Breast epithelium (tissue), 4 donors: Measurements from ENCODE around the gene ST6GALNAC3. TPM values are rescaled to one million over a fixed set of nuclear protein-coding genes. Genes with fewer than 3 reads are reported as not detected.
"Not testable (repeated sequence)": the region's sequence is repeated elsewhere in the genome, so short reads cannot be mapped to it uniquely, and the experiment has no call there.

ENCODE experiments used
- DNase-seq, 2 donors: peaks; one replicate each; pipeline ENCODE4 v3.0.0-alpha.2; 2019; ENCODE audit warnings: low spot score in 2 of 2
- H3K27ac ChIP-seq, 2 donors: fragments of 200-600 bp; sonication (generic) in 1 of 2; one replicate each; pipeline ENCODE4 v1.5.1; 2016 to 2019; ENCODE audit warnings: mild to moderate bottlenecking in 1 of 2
- H3K27me3 ChIP-seq, 2 donors: fragments of 200-600 bp; sonication (generic) in 1 of 2; one replicate each; pipeline versions ENCODE4 v1.5.1 to v1.6.0; 2017 to 2019; ENCODE audit warnings: control low read depth in 1 of 2, mild to moderate bottlenecking in 1 of 2
- H3K36me3 ChIP-seq: fragments of 200-600 bp; one replicate; pipeline ENCODE4 v1.5.1; 2019
- H3K4me1 ChIP-seq, 2 donors: fragments of 200-600 bp; sonication (generic); one replicate each; pipeline ENCODE4 v1.5.1; 2016 to 2019; ENCODE audit warnings: control low read depth in 1 of 2
- H3K4me3 ChIP-seq, 3 donors: fragments of 200-600 bp; sonication (generic); 1 replicate in 2 of 3; 2 replicates in 1 of 3; pipeline ENCODE4 v1.5.1; 2016 to 2019; ENCODE audit warnings: mild to moderate bottlenecking in 3 of 3, moderate library complexity in 2 of 3
- H3K9me3 ChIP-seq, 2 donors: fragments of 200-600 bp; sonication (generic) in 1 of 2; one replicate each; pipeline ENCODE4 v1.5.1; 2016 to 2019; ENCODE audit warnings: control low read depth in 1 of 2
- POLR2A ChIP-seq: fragments of 450-650 bp; IDR thresholded peaks from one replicate; pipeline ENCODE4 v1.6.1; 2016; ENCODE audit warnings: antibody characterized with exemption, mild to moderate bottlenecking, moderate library complexity
- POLR2AphosphoS5 ChIP-seq, 3 donors: sonication (generic); formaldehyde crosslinking; IDR thresholded peaks; one replicate each; pipeline ENCODE4 v1.6.1; 2017; ENCODE audit warnings: antibody characterized with exemption in 3 of 3
- intact Hi-C: fragments of 100-400 bp; cut with DNase I; formaldehyde crosslinking; loops from one replicate; pipeline ENCODE4 v1.15.1; 2023; ENCODE audit warnings: low total_unique reads
- total RNA-seq, 3 donors: library from RNA; depleted of rRNA; stranded (reverse); fragments of >200 nt; gene quantifications; one replicate each; pipeline ENCODE4 v1.1.0, GENCODE V29; 2016
- TF ChIP-seq, protein P1 (sequence below), 3 donors: fragments of 450-650 bp; IDR thresholded peaks; one replicate each; pipeline ENCODE4 v1.5.1; 2016 to 2017; ENCODE audit warnings: antibody characterized with exemption in 3 of 3, mild to moderate bottlenecking in 3 of 3, moderate library complexity in 3 of 3

ST6GALNAC3 gene
- total RNA-seq, 3 donors from 2014 or later = 4.1 to 14.4 (median 8.5) TPM

DNA sequence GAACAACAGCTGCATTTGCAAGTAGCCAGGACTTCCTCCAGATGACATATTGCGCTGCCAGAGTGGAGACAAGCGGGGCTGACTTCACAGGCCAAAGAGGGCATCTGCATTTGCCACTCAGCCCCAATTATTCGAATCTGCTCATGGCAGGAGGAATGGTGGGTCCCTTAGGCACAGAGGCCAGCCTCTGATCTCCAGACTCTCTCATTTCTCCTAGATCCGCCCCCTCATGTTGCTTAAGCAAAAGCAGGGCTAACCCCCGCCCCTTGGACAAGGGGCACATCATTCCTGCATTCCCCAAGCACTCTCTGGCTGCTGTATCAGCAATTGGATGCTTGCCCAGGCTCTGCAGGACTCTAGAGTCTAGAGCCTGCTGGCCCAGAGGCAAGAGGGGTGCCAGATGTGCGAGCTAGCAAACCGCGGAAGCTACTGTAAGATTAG is 262.4 kb downstream of the ST6GALNAC3 start:
- intact Hi-C loops = no loop called here
- no peak for TF ChIP-seq POLR2AphosphoS5 (IDR thresholded peaks at IDR 0.05)
- TF ChIP-seq, protein P1, sequence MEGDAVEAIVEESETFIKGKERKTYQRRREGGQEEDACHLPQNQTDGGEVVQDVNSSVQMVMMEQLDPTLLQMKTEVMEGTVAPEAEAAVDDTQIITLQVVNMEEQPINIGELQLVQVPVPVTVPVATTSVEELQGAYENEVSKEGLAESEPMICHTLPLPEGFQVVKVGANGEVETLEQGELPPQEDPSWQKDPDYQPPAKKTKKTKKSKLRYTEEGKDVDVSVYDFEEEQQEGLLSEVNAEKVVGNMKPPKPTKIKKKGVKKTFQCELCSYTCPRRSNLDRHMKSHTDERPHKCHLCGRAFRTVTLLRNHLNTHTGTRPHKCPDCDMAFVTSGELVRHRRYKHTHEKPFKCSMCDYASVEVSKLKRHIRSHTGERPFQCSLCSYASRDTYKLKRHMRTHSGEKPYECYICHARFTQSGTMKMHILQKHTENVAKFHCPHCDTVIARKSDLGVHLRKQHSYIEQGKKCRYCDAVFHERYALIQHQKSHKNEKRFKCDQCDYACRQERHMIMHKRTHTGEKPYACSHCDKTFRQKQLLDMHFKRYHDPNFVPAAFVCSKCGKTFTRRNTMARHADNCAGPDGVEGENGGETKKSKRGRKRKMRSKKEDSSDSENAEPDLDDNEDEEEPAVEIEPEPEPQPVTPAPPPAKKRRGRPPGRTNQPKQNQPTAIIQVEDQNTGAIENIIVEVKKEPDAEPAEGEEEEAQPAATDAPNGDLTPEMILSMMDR (IDR thresholded peaks at IDR 0.05) = no peak
- TF ChIP-seq POLR2A = no peak
- Histone ChIP-seq H3K27me3 (no peaks in the 10 kb centered on the region), H3K4me1 (no peaks in the 10 kb centered on the region), H3K9me3 (no peaks in the 10 kb centered on the region), H3K36me3 (no peaks in the 10 kb centered on the region), H3K4me3 (no peak overlapping the region), H3K27ac (no peak overlapping the region)
- no peak for DNase-seq

DNA sequence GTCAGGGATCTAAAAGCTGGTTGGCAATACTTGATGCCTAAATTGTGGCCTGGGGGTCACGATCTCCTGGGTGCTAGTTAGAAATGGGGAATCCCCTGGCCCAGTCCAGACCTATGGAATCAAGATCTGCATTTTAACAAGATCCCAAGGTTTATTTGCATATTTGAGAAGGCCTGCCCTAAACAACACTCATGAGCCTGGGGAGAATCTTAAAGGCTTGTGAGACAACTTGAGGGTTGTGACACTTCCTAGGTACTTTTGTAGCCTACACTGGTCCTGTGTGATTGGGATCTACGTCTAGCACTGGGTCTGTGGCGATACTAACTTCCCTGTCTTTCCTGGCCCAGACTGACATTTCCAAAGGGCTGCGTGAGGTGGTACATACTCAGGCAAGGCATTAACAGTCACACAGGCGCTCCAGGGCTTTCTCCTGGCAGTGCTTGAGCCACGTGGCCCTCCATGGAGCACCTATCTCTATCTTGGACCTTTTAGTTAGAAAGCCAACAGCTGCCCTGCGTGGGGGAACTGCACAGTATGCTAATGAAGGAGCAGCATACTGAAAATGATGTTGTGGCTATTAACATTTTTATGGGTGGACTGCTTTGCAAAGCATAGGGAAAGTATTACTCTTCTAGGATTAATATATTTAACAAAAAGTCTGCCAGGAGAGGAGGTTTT is 263.1 kb downstream of the ST6GALNAC3 start:
- Histone ChIP-seq H3K9me3 (no peaks in the 10 kb centered on the region), H3K27me3 (no peaks in the 10 kb centered on the region), H3K27ac (no peak overlapping the region), H3K36me3 (no peaks in the 10 kb centered on the region), H3K4me3 (no peak overlapping the region), H3K4me1 (no peaks in the 10 kb centered on the region)
- no peak for DNase-seq
- TF ChIP-seq POLR2AphosphoS5 (IDR thresholded peaks at IDR 0.05) (no peak), POLR2A (no peak)
- TF ChIP-seq, protein P1 (IDR thresholded peaks at IDR 0.05) = no peak
- intact Hi-C loops = no loop called here

DNA sequence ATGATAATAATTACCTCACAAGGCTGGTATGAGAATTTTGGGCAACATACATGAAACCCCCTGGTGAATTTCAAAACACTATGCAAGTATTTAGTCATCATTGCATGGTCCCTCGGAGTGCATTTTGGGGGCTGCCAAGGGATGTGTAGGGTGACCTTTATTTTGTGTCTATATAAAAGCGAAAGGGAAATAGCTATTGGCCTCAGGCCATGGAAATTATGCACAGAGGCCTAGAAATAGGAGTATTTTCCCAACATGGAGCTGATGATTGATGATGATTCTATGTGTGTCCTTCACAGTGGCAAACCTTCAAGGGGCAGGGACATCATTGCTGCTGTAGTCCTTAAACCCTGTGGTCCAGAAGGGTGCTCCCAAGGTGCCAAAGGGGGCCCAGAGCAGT is 265.5 kb downstream of the ST6GALNAC3 start:
- TF ChIP-seq POLR2A (no peak), POLR2AphosphoS5 (IDR thresholded peaks at IDR 0.05) (no peak)
- TF ChIP-seq, protein P1 (IDR thresholded peaks at IDR 0.05) = no peak
- H3K4me3 ChIP-seq = no peak overlapping the region
- H3K4me1 ChIP-seq = no peaks in the 10 kb centered on the region
- intact Hi-C loops = no loop called here
- no peak overlapping the region for H3K27ac ChIP-seq
- no peak for DNase-seq
- H3K9me3 ChIP-seq = no peaks in the 10 kb centered on the region
- H3K36me3 ChIP-seq = no peaks in the 10 kb centered on the region
- H3K27me3 ChIP-seq = no peaks in the 10 kb centered on the region

DNA sequence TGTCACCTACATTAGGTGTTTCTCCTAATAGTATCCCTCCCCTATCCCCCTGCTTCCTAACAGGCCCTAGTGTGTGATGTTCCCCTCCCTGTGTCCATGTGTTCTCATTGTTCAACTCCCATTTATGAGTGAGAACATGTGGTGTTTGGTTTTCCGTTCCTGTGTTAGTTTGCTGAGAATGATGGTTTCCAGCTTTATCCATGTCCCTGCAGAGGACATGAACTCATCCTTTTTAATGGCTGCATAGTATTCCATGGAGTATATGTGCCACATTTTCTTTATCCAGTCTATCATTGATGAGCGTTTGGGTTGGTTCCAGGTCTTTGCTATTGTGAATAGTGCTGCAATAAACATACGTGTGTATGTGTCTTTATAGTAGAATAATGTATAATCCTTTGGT is 267.3 kb downstream of the ST6GALNAC3 start:
- H3K4me3 ChIP-seq, H3K27ac ChIP-seq, intact Hi-C loops, H3K9me3 ChIP-seq, H3K27me3 ChIP-seq, H3K36me3 ChIP-seq, DNase-seq, H3K4me1 ChIP-seq: not testable (repeated sequence)

DNA sequence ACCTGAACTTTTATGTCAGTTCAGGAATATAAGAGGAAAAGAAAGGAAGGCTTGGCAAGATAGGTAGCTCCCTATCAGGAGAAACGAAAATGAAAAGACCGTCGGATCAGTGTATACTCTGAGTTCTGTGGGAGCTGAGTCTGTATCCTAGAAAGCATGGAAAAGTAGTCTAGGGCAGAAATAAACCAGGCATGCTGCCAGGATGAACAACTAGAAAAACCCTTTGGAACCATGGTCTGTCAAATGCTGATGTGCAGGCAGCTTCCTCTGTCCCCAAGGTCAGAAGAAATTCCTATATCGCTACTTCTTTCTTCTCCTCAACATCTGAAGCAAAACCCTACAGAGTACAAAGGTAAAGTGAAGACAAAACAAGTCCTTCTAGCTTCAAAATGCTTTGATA is 268.8 kb downstream of the ST6GALNAC3 start:
- H3K27ac ChIP-seq = no peak overlapping the region
- H3K9me3 ChIP-seq = no peaks in the 10 kb centered on the region
- intact Hi-C loops = no loop called here
- H3K27me3 ChIP-seq = no peaks in the 10 kb centered on the region
- H3K4me1 ChIP-seq = no peaks in the 10 kb centered on the region
- TF ChIP-seq POLR2A (no peak), POLR2AphosphoS5 (IDR thresholded peaks at IDR 0.05) (no peak)
- no peaks in the 10 kb centered on the region for H3K36me3 ChIP-seq
- DNase-seq = no peak
- H3K4me3 ChIP-seq = no peak overlapping the region

DNA sequence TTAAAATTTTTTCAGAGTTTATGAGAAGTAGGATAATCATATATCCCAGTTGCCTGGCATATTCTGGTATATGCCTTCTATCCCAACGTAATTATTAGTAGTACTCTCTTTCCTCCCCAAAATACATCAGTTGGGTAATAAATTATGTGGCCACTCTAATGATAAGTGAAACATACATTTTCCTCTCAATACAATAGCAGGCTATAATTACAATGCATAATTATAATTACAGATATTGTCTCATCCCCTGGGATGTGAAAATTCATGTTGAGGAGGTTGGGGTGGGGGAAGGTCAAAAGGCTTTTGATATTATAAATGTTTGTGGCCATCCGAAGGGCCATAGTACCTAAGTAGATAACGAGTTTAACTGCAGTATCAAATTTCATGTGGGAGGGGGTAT is 277.1 kb downstream of the ST6GALNAC3 start:
- H3K4me1 ChIP-seq = no peaks in the 10 kb centered on the region
- no peaks in the 10 kb centered on the region for H3K27me3 ChIP-seq
- no peak overlapping the region for H3K27ac ChIP-seq
- TF ChIP-seq POLR2AphosphoS5 (IDR thresholded peaks at IDR 0.05) (no peak), POLR2A (no peak)
- TF ChIP-seq, protein P1 (IDR thresholded peaks at IDR 0.05) = no peak
- DNase-seq = no peak
- no peaks in the 10 kb centered on the region for H3K9me3 ChIP-seq
- intact Hi-C loops = no loop called here
- no peak overlapping the region for H3K4me3 ChIP-seq
- no peaks in the 10 kb centered on the region for H3K36me3 ChIP-seq
